HEK293 (cell line): ENCODE measurements around the gene VSTM2B.

Source experiments
- BCL11A ChIP-seq: fragments of 450-650 bp; formaldehyde crosslinking; IDR thresholded peaks from 2 replicates; pipeline ENCODE4 v1.5.1; 2016; ENCODE audit warnings: low read depth, missing biosample characterization, missing genetic modification characterization
- GLI4 ChIP-seq: fragments of 450-650 bp; formaldehyde crosslinking; IDR thresholded peaks from 2 replicates; pipeline ENCODE4 v1.5.1; 2016; ENCODE audit warnings: missing biosample characterization, missing genetic modification characterization
- HOXA7 ChIP-seq: sonication (generic); formaldehyde crosslinking; IDR thresholded peaks from 2 replicates; pipeline ENCODE4 v1.8.1; 2022; ENCODE audit warnings: missing genetic modification reagents, borderline replicate concordance
- HOXD13 ChIP-seq: sonication (generic); formaldehyde crosslinking; IDR thresholded peaks from 2 replicates; pipeline ENCODE4 v1.8.0; 2022; ENCODE audit warnings: missing genetic modification reagents, borderline replicate concordance
- OVOL3 ChIP-seq: fragments of 450-650 bp; formaldehyde crosslinking; IDR thresholded peaks from 2 replicates; pipeline ENCODE4 v1.5.1; 2016; ENCODE audit warnings: missing biosample characterization, missing genetic modification characterization
- RBAK ChIP-seq: fragments of 450-650 bp; formaldehyde crosslinking; IDR thresholded peaks from 2 replicates; pipeline ENCODE4 v1.5.1; 2016; ENCODE audit warnings: missing biosample characterization, missing genetic modification characterization
- SALL2 ChIP-seq: fragments of 450-650 bp; formaldehyde crosslinking; IDR thresholded peaks from 2 replicates; pipeline ENCODE4 v1.5.0; 2017; ENCODE audit warnings: missing biosample characterization, mild to moderate bottlenecking, missing genetic modification characterization, borderline replicate concordance
- SP2 ChIP-seq: fragments of 450-650 bp; formaldehyde crosslinking; IDR thresholded peaks from 2 replicates; pipeline ENCODE4 v1.5.1; 2016; ENCODE audit warnings: missing biosample characterization, missing genetic modification characterization
- ZEB2 ChIP-seq: fragments of 450-650 bp; formaldehyde crosslinking; IDR thresholded peaks from 2 replicates; pipeline ENCODE4 v1.5.1; 2016; ENCODE audit warnings: missing biosample characterization, missing genetic modification characterization
- ZFP3 ChIP-seq: fragments of 450-650 bp; formaldehyde crosslinking; IDR thresholded peaks from 2 replicates; pipeline ENCODE4 v1.5.1; 2016; ENCODE audit warnings: low read depth, missing biosample characterization, missing genetic modification characterization
- ZFP69B ChIP-seq: fragments of 450-650 bp; formaldehyde crosslinking; IDR thresholded peaks from 2 replicates; pipeline ENCODE4 v1.5.1; 2016; ENCODE audit warnings: missing biosample characterization, missing genetic modification characterization
- ZNF133 ChIP-seq: fragments of 450-650 bp; formaldehyde crosslinking; IDR thresholded peaks from 2 replicates; pipeline ENCODE4 v1.5.1; 2016; ENCODE audit warnings: missing biosample characterization, missing genetic modification characterization
- ZNF221 ChIP-seq: fragments of 450-650 bp; formaldehyde crosslinking; IDR thresholded peaks from 2 replicates; pipeline ENCODE4 v1.5.1; 2017; ENCODE audit warnings: missing biosample characterization, missing genetic modification characterization, borderline replicate concordance
- ZNF23 ChIP-seq: fragments of 450-650 bp; formaldehyde crosslinking; IDR thresholded peaks from 2 replicates; pipeline ENCODE4 v1.5.1; 2016; ENCODE audit warnings: missing biosample characterization, missing genetic modification characterization, borderline replicate concordance
- ZNF302 ChIP-seq: fragments of 450-650 bp; formaldehyde crosslinking; IDR thresholded peaks from 2 replicates; pipeline ENCODE4 v1.5.1; 2016; ENCODE audit warnings: missing biosample characterization, missing genetic modification characterization, low read depth
- ZNF324 ChIP-seq: fragments of 450-650 bp; formaldehyde crosslinking; IDR thresholded peaks from 2 replicates; pipeline ENCODE4 v1.5.1; 2016; ENCODE audit warnings: missing biosample characterization, missing genetic modification characterization
- ZNF335 ChIP-seq: fragments of 450-650 bp; formaldehyde crosslinking; conservative IDR thresholded peaks from 2 replicates; pipeline ENCODE4 v1.5.1; 2016; ENCODE audit warnings: missing biosample characterization, missing genetic modification characterization
- ZNF354C ChIP-seq: fragments of 450-650 bp; formaldehyde crosslinking; IDR thresholded peaks from 2 replicates; pipeline ENCODE4 v1.5.1; 2016; ENCODE audit warnings: missing biosample characterization, missing genetic modification characterization, low read depth, borderline replicate concordance
- ZNF404 ChIP-seq: fragments of 450-650 bp; formaldehyde crosslinking; IDR thresholded peaks from 2 replicates; pipeline ENCODE4 v1.5.1; 2017; ENCODE audit warnings: missing biosample characterization, missing genetic modification characterization
- ZNF423 ChIP-seq: fragments of 450-650 bp; formaldehyde crosslinking; IDR thresholded peaks from 2 replicates; pipeline ENCODE4 v1.5.1; 2016; ENCODE audit warnings: missing biosample characterization, missing genetic modification characterization
- ZNF433 ChIP-seq: fragments of 450-650 bp; formaldehyde crosslinking; IDR thresholded peaks from 2 replicates; pipeline ENCODE4 v1.5.1; 2016; ENCODE audit warnings: missing biosample characterization, missing genetic modification characterization, low read depth
- ZNF48 ChIP-seq: fragments of 450-650 bp; formaldehyde crosslinking; IDR thresholded peaks from 2 replicates; pipeline ENCODE4 v1.5.1; 2016; ENCODE audit warnings: missing biosample characterization, missing genetic modification characterization
- ZNF549 ChIP-seq: fragments of 450-650 bp; IDR thresholded peaks from 2 replicates; pipeline ENCODE4 v1.5.1; 2018; ENCODE audit warnings: missing biosample characterization, missing genetic modification characterization, mild to moderate bottlenecking, inconsistent platforms, moderate library complexity
- ZNF555 ChIP-seq: fragments of 450-650 bp; formaldehyde crosslinking; conservative IDR thresholded peaks from 2 replicates; pipeline ENCODE4 v1.5.1; 2017; ENCODE audit warnings: missing biosample characterization, mild to moderate bottlenecking, missing genetic modification characterization, inconsistent platforms
- ZNF626 ChIP-seq: fragments of 450-650 bp; sonication (Bioruptor Pico); formaldehyde crosslinking; IDR thresholded peaks from 2 replicates; pipeline ENCODE4 v1.5.1; 2018; ENCODE audit warnings: missing biosample characterization, missing genetic modification characterization, inconsistent platforms
- ZNF629 ChIP-seq: fragments of 450-650 bp; formaldehyde crosslinking; IDR thresholded peaks from 2 replicates; pipeline ENCODE4 v1.5.1; 2017; ENCODE audit warnings: missing biosample characterization, missing genetic modification characterization
- ZNF660 ChIP-seq: fragments of 450-650 bp; IDR thresholded peaks from 2 replicates; pipeline ENCODE4 v1.5.1; 2018; ENCODE audit warnings: missing biosample characterization, mild to moderate bottlenecking, missing genetic modification characterization
- ZNF785 ChIP-seq: fragments of 450-650 bp; formaldehyde crosslinking; IDR thresholded peaks from 2 replicates; pipeline ENCODE4 v1.5.1; 2016; ENCODE audit warnings: missing biosample characterization, missing genetic modification characterization
- ZSCAN30 ChIP-seq: fragments of 450-650 bp; IDR thresholded peaks from 2 replicates; pipeline ENCODE4 v1.5.1; 2018; ENCODE audit warnings: missing biosample characterization, mild to moderate bottlenecking, missing genetic modification characterization, moderate library complexity
- ZXDB ChIP-seq: fragments of 450-650 bp; formaldehyde crosslinking; IDR thresholded peaks from 2 replicates; pipeline ENCODE4 v1.5.1; 2016; ENCODE audit warnings: missing biosample characterization, missing genetic modification characterization
- TF ChIP-seq, protein P1 (sequence below): fragments of 450-650 bp; formaldehyde crosslinking; IDR thresholded peaks from 2 replicates; pipeline ENCODE4; 2016; ENCODE audit warnings: missing biosample characterization, missing genetic modification characterization
- TF ChIP-seq, protein P2 (sequence below): fragments of 450-650 bp; formaldehyde crosslinking; IDR thresholded peaks from 2 replicates; pipeline ENCODE4 v1.5.1; 2017; ENCODE audit warnings: missing biosample characterization, missing genetic modification characterization
- TF ChIP-seq, protein P3 (sequence below): fragments of 450-650 bp; formaldehyde crosslinking; IDR thresholded peaks from 2 replicates; pipeline ENCODE4 v1.5.1; 2016; ENCODE audit warnings: missing biosample characterization, missing genetic modification characterization
- TF ChIP-seq, protein P4 (sequence below): fragments of 450-650 bp; formaldehyde crosslinking; IDR thresholded peaks from 2 replicates; pipeline ENCODE4 v1.5.1; 2016; ENCODE audit warnings: missing biosample characterization, missing genetic modification characterization, borderline replicate concordance
- TF ChIP-seq, protein P5 (sequence below): fragments of 450-650 bp; formaldehyde crosslinking; IDR thresholded peaks from 2 replicates; pipeline ENCODE4 v1.5.1; 2017; ENCODE audit warnings: missing biosample characterization, missing genetic modification characterization

The VSTM2B gene

DNA sequence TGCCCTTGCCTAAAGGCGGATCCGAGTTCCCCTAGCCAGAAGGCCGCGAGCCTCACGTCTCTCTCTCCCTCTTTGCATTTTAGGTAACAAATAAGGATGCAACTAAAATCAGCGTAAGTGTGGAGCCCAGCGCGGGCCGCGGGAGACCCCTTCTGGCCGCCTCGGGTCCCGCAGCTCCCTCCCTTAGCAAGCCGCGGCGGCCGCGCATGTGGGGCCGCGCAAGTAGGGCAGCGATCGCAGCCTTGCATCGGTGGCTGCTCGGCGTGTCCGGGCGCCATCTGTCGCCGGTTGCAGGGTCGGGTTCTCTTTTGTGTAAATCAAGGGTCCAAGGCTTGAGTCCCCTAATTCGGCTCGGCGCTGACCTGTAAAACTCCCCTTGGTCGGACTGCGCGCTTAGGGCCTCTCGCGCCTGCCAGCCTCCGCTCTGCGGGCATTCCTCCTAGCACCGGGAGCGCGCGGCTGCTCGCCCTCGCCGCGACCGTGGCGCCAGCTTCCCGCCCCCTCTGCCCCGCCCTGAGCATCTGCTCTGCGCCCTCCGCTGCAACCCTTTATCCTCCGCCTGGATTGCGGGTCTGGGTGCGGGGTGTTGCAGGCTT is 2.7 kb downstream of the VSTM2B start (continued):
- TF ChIP-seq SALL2 (tag by site-specific recombination) (no peak), ZNF23 (tag by site-specific recombination) (no peak), ZXDB (tag by site-specific recombination) (peak; percentile 42; the same call in 1 of the 2 replicates), ZNF660 (tag by site-specific recombination) (peak; percentile 97; the same call in 1 of the 2 replicates), ZNF549 (tag by site-specific recombination) (no peak), ZNF433 (no peak), SP2 (peak; percentile 9), ZNF48 (tag by site-specific recombination) (no peak), ZNF354C (tag by site-specific recombination) (no peak), OVOL3 (tag by site-specific recombination) (no peak), HOXD13 (CRISPR knock-in tag) (no peak), ZFP69B (tag by site-specific recombination) (peak; percentile 92), ZNF404 (tag by site-specific recombination) (no peak), GLI4 (tag by site-specific recombination) (no peak), ZNF335 (peak; percentile 67), ZNF423 (tag by site-specific recombination) (no peak), ZEB2 (tag by site-specific recombination) (peak; percentile 89), ZNF555 (tag by site-specific recombination) (no peak), ZNF324 (tag by site-specific recombination) (no peak; the same call in 1 of the 2 replicates), ZNF785 (no peak), ZFP3 (tag by site-specific recombination) (no peak), RBAK (tag by site-specific recombination) (no peak), ZNF133 (no peak), BCL11A (tag by site-specific recombination) (no peak), ZNF302 (tag by site-specific recombination) (no peak), ZNF626 (tag by site-specific recombination) (no peak; the same call in 1 of the 2 replicates), ZSCAN30 (tag by site-specific recombination) (peak; percentile 90), HOXA7 (CRISPR knock-in tag) (no peak), ZNF629 (tag by site-specific recombination) (peak; percentile 54), ZNF221 (no peak)
- TF ChIP-seq, protein P1, sequence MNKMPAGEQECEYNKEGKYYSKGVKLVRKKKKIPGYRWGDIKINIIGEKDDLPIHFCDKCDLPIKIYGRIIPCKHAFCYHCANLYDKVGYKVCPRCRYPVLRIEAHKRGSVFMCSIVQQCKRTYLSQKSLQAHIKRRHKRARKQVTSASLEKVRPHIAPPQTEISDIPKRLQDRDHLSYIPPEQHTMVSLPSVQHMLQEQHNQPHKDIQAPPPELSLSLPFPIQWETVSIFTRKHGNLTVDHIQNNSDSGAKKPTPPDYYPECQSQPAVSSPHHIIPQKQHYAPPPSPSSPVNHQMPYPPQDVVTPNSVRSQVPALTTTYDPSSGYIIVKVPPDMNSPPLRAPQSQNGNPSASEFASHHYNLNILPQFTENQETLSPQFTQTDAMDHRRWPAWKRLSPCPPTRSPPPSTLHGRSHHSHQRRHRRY (tag by site-specific recombination): no peak
- TF ChIP-seq, protein P2, sequence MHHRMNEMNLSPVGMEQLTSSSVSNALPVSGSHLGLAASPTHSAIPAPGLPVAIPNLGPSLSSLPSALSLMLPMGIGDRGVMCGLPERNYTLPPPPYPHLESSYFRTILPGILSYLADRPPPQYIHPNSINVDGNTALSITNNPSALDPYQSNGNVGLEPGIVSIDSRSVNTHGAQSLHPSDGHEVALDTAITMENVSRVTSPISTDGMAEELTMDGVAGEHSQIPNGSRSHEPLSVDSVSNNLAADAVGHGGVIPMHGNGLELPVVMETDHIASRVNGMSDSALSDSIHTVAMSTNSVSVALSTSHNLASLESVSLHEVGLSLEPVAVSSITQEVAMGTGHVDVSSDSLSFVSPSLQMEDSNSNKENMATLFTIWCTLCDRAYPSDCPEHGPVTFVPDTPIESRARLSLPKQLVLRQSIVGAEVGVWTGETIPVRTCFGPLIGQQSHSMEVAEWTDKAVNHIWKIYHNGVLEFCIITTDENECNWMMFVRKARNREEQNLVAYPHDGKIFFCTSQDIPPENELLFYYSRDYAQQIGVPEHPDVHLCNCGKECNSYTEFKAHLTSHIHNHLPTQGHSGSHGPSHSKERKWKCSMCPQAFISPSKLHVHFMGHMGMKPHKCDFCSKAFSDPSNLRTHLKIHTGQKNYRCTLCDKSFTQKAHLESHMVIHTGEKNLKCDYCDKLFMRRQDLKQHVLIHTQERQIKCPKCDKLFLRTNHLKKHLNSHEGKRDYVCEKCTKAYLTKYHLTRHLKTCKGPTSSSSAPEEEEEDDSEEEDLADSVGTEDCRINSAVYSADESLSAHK (tag by site-specific recombination): no peak
- TF ChIP-seq, protein P3, sequence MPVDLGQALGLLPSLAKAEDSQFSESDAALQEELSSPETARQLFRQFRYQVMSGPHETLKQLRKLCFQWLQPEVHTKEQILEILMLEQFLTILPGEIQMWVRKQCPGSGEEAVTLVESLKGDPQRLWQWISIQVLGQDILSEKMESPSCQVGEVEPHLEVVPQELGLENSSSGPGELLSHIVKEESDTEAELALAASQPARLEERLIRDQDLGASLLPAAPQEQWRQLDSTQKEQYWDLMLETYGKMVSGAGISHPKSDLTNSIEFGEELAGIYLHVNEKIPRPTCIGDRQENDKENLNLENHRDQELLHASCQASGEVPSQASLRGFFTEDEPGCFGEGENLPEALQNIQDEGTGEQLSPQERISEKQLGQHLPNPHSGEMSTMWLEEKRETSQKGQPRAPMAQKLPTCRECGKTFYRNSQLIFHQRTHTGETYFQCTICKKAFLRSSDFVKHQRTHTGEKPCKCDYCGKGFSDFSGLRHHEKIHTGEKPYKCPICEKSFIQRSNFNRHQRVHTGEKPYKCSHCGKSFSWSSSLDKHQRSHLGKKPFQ (tag by site-specific recombination): no peak
- TF ChIP-seq, protein P4, sequence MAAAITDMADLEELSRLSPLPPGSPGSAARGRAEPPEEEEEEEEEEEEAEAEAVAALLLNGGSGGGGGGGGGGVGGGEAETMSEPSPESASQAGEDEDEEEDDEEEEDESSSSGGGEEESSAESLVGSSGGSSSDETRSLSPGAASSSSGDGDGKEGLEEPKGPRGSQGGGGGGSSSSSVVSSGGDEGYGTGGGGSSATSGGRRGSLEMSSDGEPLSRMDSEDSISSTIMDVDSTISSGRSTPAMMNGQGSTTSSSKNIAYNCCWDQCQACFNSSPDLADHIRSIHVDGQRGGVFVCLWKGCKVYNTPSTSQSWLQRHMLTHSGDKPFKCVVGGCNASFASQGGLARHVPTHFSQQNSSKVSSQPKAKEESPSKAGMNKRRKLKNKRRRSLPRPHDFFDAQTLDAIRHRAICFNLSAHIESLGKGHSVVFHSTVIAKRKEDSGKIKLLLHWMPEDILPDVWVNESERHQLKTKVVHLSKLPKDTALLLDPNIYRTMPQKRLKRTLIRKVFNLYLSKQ (tag by site-specific recombination): no peak
- TF ChIP-seq, protein P5, sequence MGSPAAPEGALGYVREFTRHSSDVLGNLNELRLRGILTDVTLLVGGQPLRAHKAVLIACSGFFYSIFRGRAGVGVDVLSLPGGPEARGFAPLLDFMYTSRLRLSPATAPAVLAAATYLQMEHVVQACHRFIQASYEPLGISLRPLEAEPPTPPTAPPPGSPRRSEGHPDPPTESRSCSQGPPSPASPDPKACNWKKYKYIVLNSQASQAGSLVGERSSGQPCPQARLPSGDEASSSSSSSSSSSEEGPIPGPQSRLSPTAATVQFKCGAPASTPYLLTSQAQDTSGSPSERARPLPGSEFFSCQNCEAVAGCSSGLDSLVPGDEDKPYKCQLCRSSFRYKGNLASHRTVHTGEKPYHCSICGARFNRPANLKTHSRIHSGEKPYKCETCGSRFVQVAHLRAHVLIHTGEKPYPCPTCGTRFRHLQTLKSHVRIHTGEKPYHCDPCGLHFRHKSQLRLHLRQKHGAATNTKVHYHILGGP (tag by site-specific recombination): no peak
